GM12878 (cell line): ENCODE results near the gene RAET1E. TPM values are rescaled to one million over a fixed set of nuclear protein-coding genes. Genes with fewer than 3 reads are reported as not detected.

Source experiments
- ATAC-seq: fragments of 200-7000 bp; cut with Tn5 transposase; 3 replicates; pipeline ENCODE4 v1.9.1; 2020; ENCODE audit warnings: mild to moderate bottlenecking, moderate library complexity
- BruUV-seq: library from RNA; stranded (reverse); fragments of 400-500 nt; replicated peaks from 2 replicates; lab custom pipeline; 2021; lab: Mats Ljungman, UMichigan
- CTCF ChIA-PET: fragments of 300-600 bp; sonication (Branson Sonifier 250); formaldehyde crosslinking; extraction: SDS; loops from one replicate; lab custom pipeline; 2021; ENCODE audit warnings: inconsistent platforms; lab: Yijun Ruan, JAX
- POLR2A ChIA-PET: fragments of 350-600 bp; formaldehyde crosslinking; extraction: SDS; loops from one replicate; lab custom pipeline; 2021; ENCODE audit warnings: inconsistent platforms; lab: Charles Lee
- RAD21 ChIA-PET: fragments of 300-600 bp; sonication (Branson Sonifier 250); formaldehyde crosslinking; loops from one replicate; lab custom pipeline; 2023; ENCODE audit warnings: antibody characterized with exemption; ENCODE audit not compliant: unreplicated experiment; lab: Charles Lee
- SMC1A ChIA-PET: fragments of 300-600 bp; sonication (Branson Sonifier 250); formaldehyde crosslinking; loops from one replicate; lab custom pipeline; 2023; ENCODE audit not compliant: unreplicated experiment, uncharacterized antibody; lab: Charles Lee
- DNase-seq: peaks from one replicate; pipeline ENCODE4 v3.0.0-alpha.2; 2011; ENCODE audit warnings: low read depth, low spot score
- FAIRE-seq: peaks from 3 replicates; lab custom pipeline; 2011; peaks lifted over from hg19 to GRCh38; lab: Jason Lieb, UNC
- H2AFZ ChIP-seq: 2 replicates; pipeline ENCODE4 v1.6.0; 2011; ENCODE audit warnings: low read depth, low read length, control low read depth; ENCODE audit not compliant: control insufficient read depth
- H3K27ac ChIP-seq: 2 replicates; pipeline ENCODE4 v1.5.1; 2011; ENCODE audit warnings: control low read depth; ENCODE audit not compliant: control insufficient read depth, insufficient read depth
- H3K27me3 ChIP-seq, 2 experiments: replicated peaks in 1 of 2; 2 replicates each; pipeline versions ENCODE4 v1.6.0 to v1.6.1; 2011; ENCODE audit warnings: low read length in 1 of 2; ENCODE audit not compliant: control insufficient read depth in 2 of 2, insufficient read depth in 2 of 2
- H3K36me3 ChIP-seq, 2 experiments: 2 replicates each; pipeline ENCODE4 v1.5.1; 2011; ENCODE audit warnings: low read length in 1 of 2; ENCODE audit not compliant: control insufficient read depth in 2 of 2, insufficient read depth in 2 of 2
- H3K4me1 ChIP-seq: 2 replicates; pipeline ENCODE4 v1.6.1; 2011; ENCODE audit warnings: mild to moderate bottlenecking, low read length, moderate library complexity, mixed read lengths; ENCODE audit not compliant: control insufficient read depth, insufficient read depth
- H3K4me2 ChIP-seq: 2 replicates; pipeline ENCODE4 v1.6.0; 2011; ENCODE audit warnings: control low read depth; ENCODE audit not compliant: control insufficient read depth, insufficient read depth
- H3K4me3 ChIP-seq: fragments of 200-600 bp; sonication (generic); 2 replicates; pipeline ENCODE4 v1.5.1; 2016
- H3K79me2 ChIP-seq: 2 replicates; pipeline ENCODE4 v1.6.0; 2011; ENCODE audit warnings: low read length; ENCODE audit not compliant: control insufficient read depth, insufficient read depth
- H3K9ac ChIP-seq: 2 replicates; pipeline ENCODE4 v1.8.0; 2011; ENCODE audit warnings: low read length, control low read depth, mixed read lengths; ENCODE audit not compliant: control insufficient read depth, insufficient read depth
- H3K9me3 ChIP-seq: replicated peaks from 3 replicates; pipeline ENCODE4 v1.5.1; 2011; ENCODE audit warnings: mild to moderate bottlenecking, low read length; ENCODE audit not compliant: control insufficient read depth, insufficient read depth
- H4K20me1 ChIP-seq: 2 replicates; pipeline ENCODE4 v1.6.0; 2011; ENCODE audit not compliant: control insufficient read depth, insufficient read depth
- BACH1 ChIP-seq: fragments of 450-650 bp; IDR thresholded peaks from 2 replicates; pipeline ENCODE4 v1.6.1; 2017; ENCODE audit warnings: mild to moderate bottlenecking, borderline replicate concordance
- ETV6 ChIP-seq, 2 experiments: fragments of 450-650 bp in 1 of 2; IDR thresholded peaks in 1 of 2; conservative IDR thresholded peaks in 1 of 2; 2 replicates each; pipeline ENCODE4 v1.6.1; 2014; ENCODE audit warnings: antibody characterized with exemption in 1 of 2, borderline replicate concordance in 1 of 2, low read depth in 1 of 2, mild to moderate bottlenecking in 1 of 2, moderate library complexity in 1 of 2
- KLF5 ChIP-seq: fragments of 450-650 bp; IDR thresholded peaks from 2 replicates; pipeline ENCODE4 v1.6.1; 2014; ENCODE audit warnings: mild to moderate bottlenecking; ENCODE audit not compliant: partially characterized antibody
- NFXL1 ChIP-seq: fragments of 450-650 bp; IDR thresholded peaks from 2 replicates; pipeline ENCODE4 v1.6.1; 2017; ENCODE audit warnings: antibody characterized with exemption, mild to moderate bottlenecking, borderline replicate concordance
- POLR2A ChIP-seq: IDR thresholded peaks from 2 replicates; pipeline ENCODE4 v1.6.1; 2011; ENCODE audit warnings: low read depth, mild to moderate bottlenecking, low read length
- RAD21 ChIP-seq: IDR thresholded peaks from 2 replicates; pipeline ENCODE4 v1.6.1; 2011; ENCODE audit warnings: mild to moderate bottlenecking, low read depth, low read length, moderate library complexity; ENCODE audit not compliant: insufficient read depth
- TAF1 ChIP-seq: IDR thresholded peaks from 2 replicates; pipeline ENCODE4 v1.6.1; 2011; ENCODE audit warnings: mild to moderate bottlenecking, low read depth, low read length, borderline replicate concordance
- TCF12 ChIP-seq: IDR thresholded peaks from 2 replicates; pipeline ENCODE4 v1.6.1; 2011; ENCODE audit warnings: low read depth, mild to moderate bottlenecking, low read length
- ZZZ3 ChIP-seq: IDR thresholded peaks from 2 replicates; pipeline ENCODE4 v1.6.1; 2011; ENCODE audit warnings: low read depth; ENCODE audit not compliant: control insufficient read depth, insufficient read length
- WGBS: methylation state at CpG from one replicate; pipeline ENCODE4 v1.1.6; 2016; ENCODE audit warnings: low lambda C conversion rate; ENCODE audit not compliant: insufficient replicate concordance, insufficient coverage; ENCODE audit errors: missing lambda C conversion rate; 5-methylcytosine and 5-hydroxymethylcytosine counted together
- in situ Hi-C: fragments of 300-500 bp; cut with MboI; formaldehyde crosslinking; loops from 9 replicates; pipeline ENCODE4 v1.14.3; 2018; ENCODE audit warnings: mixed read lengths
- intact Hi-C: fragments of 100-400 bp; cut with micrococcal nuclease; formaldehyde crosslinking; loops from one replicate; pipeline ENCODE4 v1.14.2; 2022; ENCODE audit not compliant: unreplicated experiment
- polyA plus RNA-seq, 11 experiments: library from polyadenylated mRNA; depleted of rRNA in 4 of 11; unstranded in 6 of 11; stranded (reverse) in 5 of 11; fragments of >200 nt; fragmentation: Nextera tagmentation in 4 of 11; fragmentation: Illumina TruSeq in 1 of 11; extraction: Ambion mirVana in 4 of 11; extraction: Trizol in 1 of 11; gene quantifications; 1 replicate in 1 of 11; 2 replicates in 10 of 11; pipeline versions ENCODE4 v1.2.1 to v1.2.3, GENCODE V29; 2011 to 2016; ENCODE audit warnings: inconsistent platforms in 2 of 11, missing spikeins in 2 of 11, low read depth in 1 of 11
- total RNA-seq, 4 experiments: library from RNA; depleted of rRNA in 3 of 4; stranded (reverse); fragments of >200 nt in 3 of 4; fragmentation: Illumina TruSeq in 1 of 4; extraction: Trizol in 1 of 4; gene quantifications; 2 replicates each; pipeline versions ENCODE4 v1.2.1 to v1.2.3, GENCODE V29; 2013 to 2021
- TF ChIP-seq, protein P1 (sequence below): IDR thresholded peaks from 2 replicates; pipeline ENCODE4 v1.6.1; 2011; ENCODE audit warnings: borderline replicate concordance, low read depth, mild to moderate bottlenecking, moderate library complexity, low read length; ENCODE audit not compliant: insufficient read depth, poor library complexity, severe bottlenecking

RAET1E gene
- total and polyA plus RNA-seq, 10 of the 15 experiments (the other 5 are each of a cell fraction or from before 2014, with no cell fraction given): not detected

DNA sequence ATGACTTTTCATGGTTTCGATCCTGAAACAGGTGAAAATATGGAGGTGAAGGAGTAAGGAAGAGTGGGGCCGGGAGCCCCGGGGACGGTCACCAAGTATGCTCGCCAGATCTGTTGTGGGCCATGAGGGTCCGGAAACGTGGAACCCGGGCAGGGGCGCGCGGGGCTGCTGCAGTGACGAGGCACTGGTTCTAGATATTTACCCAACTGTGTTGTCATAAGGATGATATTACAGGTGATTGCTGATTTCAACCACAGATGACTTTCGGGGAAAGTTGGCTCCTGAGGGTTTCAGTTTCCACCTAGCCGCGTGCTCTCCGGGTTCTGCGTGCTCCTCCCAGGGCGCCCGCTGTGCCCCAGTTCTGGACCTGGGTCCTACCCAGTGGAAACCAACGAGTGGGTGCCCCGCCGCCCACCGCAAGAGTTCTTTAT is 12.8 kb upstream of the RAET1E start:
- BruUV-seq: no TSS peak
- H3K4me1 ChIP-seq: no peaks in the 10 kb centered on the region
- RAD21 ChIA-PET: no interaction called here

More for the DNA sequence above, 12.8 kb upstream of the RAET1E start:
- Histone ChIP-seq H3K9ac (no peak overlapping the region), H3K27me3 (no peaks in the 10 kb centered on the region), H3K9me3 (peaks cover 3% of the 10 kb centered on the region; the same call in 1 of the 3 replicates)
- in situ Hi-C loops: no loop called here
- TF ChIP-seq RAD21: no peak
- no peak for TF ChIP-seq NFXL1
- TF ChIP-seq ETV6 (conservative IDR thresholded peaks at IDR 0.05 in 1 of 2, IDR thresholded peaks at IDR 0.05 in 1 of 2; ENCODE audit: borderline replicate concordance in 1 of 2, low read depth in 1 of 2): no peak
- TF ChIP-seq, protein P1, sequence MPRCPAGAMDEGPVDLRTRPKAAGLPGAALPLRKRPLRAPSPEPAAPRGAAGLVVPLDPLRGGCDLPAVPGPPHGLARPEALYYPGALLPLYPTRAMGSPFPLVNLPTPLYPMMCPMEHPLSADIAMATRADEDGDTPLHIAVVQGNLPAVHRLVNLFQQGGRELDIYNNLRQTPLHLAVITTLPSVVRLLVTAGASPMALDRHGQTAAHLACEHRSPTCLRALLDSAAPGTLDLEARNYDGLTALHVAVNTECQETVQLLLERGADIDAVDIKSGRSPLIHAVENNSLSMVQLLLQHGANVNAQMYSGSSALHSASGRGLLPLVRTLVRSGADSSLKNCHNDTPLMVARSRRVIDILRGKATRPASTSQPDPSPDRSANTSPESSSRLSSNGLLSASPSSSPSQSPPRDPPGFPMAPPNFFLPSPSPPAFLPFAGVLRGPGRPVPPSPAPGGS: no peak
- TF ChIP-seq KLF5: no peak
- no peak for TF ChIP-seq ZZZ3
- TF ChIP-seq TAF1: no peak
- TF ChIP-seq BACH1: no peak
- TF ChIP-seq POLR2A: no peak
- no peak for TF ChIP-seq TCF12
- TF ChIP-seq, all 136 proteins: peak for 0
- Histone ChIP-seq H3K4me3 (no peak overlapping the region), H3K79me2 (no peaks in the 10 kb centered on the region), H3K4me2 (no peak overlapping the region), H2AFZ (no peak overlapping the region), H3K36me3 (no peaks in the 10 kb centered on the region), H3K27ac (no peak overlapping the region), H4K20me1 (no peaks in the 10 kb centered on the region)
- intact Hi-C loops: no loop called here
- FAIRE-seq (no peak), DNase-seq (no peak), ATAC-seq (no peak)
- WGBS: 71% methylated on average over 23 of the region's 23 CpGs
- ChIA-PET POLR2A (no interaction called here), CTCF (no interaction called here), SMC1A (no interaction called here)
